ENCODE data around the gene IL10RA.

The IL10RA gene

DNA sequence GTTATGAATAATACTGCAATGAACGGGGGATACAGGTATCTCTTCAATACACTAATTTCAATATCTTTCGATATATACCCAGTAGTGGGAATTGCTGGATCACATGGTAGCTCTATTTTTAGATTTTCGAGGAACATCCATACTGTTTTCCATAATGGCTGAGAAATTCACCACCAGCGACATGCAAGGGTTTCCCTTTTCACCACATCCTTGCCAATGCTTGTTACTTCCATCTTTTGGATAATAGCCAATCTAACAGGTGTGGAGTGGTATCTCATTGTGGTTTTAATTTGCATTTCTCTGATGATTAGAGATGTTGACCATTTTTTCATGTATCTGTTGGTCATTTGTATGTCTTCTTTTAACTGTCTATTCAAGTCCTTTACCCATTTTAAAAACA, 5.9 kb downstream of the IL10RA start:
- no peak for DNase-seq (ENCODE audit: low read depth)

DNA sequence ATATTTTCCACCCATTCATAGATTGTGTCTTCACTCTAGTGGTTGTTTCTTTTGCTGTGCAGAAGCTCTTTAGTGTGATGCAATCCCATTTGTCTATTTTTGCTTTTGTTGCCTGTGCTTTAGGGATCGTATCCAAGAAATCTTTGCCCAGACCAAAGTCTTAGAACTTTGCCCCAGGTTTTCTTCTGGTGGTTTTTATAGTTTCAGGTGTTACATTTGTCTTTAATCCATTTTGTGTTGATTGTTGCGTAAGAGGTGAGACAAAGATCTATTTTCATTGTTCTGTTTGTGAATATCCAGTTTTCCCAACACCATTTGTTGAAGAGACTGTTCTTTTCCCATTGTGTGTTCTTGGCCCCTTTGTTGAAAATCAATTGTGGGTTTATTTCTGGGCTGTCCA, 6.4 kb downstream of the IL10RA start:
- DNase-seq (ENCODE audit: low read depth), result no peak

DNA sequence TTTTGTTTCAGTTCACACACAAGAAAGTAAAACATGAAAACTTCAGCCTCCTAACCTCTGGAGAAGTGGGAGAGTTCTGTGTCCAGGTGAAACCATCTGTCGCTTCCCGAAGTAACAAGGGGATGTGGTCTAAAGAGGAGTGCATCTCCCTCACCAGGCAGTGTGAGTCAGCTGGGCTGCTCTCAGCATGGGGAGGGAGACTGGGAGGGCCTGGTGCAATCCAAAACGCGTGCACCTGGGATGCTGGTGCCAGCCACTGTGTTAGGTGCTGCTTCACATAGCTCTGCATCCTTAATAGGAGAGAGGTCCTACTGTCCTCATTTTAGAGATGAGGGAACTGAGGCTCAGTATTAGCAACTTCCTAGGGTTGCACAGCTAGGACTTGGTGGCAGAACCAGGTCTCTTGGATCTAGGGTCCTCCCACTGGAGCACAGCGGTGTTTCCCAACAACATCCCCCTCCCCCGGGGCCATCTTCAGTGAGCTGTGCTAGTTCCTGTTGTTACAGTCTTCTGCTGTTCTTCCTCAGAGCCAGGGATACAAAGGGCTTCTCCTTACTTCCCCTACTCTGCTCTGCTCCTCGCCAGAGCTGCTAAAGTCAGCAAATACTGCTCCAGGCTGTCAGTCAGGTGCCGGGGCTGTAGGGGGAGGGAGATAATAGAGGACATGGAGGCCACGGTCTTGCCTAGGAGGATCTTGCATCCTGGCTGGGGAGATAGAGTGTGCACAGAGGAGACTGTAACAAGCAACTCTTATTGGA, 8.0 kb downstream of the IL10RA start:
- no peak for DNase-seq (ENCODE audit: low read depth)

DNA sequence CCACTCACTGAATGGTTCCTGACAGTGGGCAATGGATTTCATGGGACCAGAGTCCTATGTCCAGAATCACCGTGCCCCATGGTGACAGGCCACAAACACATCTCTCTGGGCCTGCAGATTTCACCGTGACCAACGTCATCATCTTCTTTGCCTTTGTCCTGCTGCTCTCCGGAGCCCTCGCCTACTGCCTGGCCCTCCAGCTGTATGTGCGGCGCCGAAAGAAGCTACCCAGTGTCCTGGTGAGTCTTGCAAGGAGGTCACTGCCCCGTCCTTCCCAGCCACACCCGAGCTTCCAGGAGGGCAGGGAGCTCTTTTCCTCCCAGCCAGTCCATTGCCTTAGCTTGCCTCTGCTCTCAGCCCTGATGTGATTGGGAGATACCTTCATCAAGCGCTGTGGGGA, 9.3 kb downstream of the IL10RA start:
- DNase-seq (ENCODE audit: low read depth), result no peak

DNA sequence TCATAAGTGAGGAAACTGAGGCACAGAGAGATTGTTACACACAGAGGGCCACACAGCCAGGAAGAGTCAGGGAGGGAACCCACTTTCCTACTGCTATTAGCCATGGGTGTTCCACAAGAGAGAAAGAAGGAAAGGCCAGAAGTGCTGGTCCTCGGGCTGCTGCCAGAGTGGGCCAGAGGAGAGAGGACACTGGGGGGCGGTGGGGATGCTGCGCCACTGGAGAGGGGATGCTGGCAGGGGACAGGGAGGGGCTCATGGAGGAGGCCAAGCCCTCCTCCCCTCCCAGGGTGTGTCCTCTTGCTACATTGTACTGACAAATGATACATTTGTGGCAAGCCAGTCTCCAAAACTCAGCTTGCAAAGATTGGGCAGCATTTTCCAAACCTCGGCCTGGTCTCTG, 9.9 kb downstream of the IL10RA start:
- no peak for DNase-seq (ENCODE audit: low read depth)

DNA sequence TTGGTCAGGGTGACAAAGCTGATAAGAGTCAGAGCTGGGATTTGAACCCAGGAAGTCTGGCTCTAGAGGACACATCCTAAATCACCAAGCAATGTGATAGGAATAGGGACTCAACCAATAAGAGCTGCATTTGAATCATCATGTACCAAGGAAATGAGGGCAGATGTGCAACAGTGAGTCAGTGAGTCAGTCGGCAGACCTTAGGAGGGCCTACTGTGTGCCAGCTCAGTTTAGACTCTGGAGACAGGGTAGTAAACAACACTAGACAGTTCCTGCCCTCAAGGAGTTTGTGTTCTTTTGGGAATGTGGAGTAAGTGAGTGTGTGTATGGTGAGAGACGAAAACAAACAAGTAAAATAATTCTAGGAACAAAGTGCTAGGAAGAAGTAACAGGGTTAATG, 11.2 kb downstream of the IL10RA start:
- no peak for DNase-seq (ENCODE audit: low read depth)

DNA sequence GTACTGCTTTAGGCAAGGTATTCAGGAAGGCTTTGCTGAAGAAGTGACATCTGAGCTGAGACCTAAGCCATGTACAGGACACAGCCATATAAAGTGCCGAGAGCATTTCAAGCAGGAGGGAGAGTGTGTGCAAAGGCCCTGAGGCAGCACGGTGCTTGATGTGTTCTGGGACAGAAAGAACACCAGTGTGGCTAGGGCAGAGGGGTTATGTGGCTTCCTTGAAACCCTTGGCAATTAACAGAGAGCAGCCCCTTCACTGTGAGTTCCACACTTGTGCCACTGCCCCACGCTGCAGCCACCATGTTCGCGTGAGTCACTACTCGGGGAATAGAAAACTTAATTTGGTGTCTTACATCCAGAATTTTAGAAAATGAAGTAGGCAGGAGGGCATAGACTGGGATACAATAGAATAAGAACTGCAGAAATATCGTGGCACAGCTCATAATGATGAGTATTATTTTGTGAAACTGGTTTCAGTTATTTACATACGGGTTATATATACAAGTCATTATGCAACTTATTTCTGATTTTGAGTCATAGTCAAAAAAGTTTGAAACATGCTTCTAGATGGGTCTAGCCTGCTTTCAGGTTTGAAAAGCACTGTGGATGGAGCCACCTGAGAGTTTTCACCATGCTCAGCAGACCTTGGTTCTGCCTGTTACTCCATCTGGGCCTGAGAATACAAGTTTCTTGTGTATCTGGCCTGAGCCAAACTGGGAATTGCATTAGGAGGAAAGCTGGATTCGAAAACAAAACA, 11.8 kb downstream of the IL10RA start:
- no peak for DNase-seq (ENCODE audit: low read depth)

DNA sequence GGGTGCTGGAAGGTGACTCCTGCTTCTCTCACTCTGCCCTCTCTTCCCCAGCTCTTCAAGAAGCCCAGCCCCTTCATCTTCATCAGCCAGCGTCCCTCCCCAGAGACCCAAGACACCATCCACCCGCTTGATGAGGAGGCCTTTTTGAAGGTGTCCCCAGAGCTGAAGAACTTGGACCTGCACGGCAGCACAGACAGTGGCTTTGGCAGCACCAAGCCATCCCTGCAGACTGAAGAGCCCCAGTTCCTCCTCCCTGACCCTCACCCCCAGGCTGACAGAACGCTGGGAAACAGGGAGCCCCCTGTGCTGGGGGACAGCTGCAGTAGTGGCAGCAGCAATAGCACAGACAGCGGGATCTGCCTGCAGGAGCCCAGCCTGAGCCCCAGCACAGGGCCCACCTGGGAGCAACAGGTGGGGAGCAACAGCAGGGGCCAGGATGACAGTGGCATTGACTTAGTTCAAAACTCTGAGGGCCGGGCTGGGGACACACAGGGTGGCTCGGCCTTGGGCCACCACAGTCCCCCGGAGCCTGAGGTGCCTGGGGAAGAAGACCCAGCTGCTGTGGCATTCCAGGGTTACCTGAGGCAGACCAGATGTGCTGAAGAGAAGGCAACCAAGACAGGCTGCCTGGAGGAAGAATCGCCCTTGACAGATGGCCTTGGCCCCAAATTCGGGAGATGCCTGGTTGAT, 12.6 kb downstream of the IL10RA start:
- DNase-seq (ENCODE audit: low read depth), result no peak

DNA sequence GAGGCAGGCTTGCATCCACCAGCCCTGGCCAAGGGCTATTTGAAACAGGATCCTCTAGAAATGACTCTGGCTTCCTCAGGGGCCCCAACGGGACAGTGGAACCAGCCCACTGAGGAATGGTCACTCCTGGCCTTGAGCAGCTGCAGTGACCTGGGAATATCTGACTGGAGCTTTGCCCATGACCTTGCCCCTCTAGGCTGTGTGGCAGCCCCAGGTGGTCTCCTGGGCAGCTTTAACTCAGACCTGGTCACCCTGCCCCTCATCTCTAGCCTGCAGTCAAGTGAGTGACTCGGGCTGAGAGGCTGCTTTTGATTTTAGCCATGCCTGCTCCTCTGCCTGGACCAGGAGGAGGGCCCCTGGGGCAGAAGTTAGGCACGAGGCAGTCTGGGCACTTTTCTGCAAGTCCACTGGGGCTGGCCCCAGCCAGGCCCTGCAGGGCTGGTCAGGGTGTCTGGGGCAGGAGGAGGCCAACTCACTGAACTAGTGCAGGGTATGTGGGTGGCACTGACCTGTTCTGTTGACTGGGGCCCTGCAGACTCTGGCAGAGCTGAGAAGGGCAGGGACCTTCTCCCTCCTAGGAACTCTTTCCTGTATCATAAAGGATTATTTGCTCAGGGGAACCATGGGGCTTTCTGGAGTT, 13.3 kb downstream of the IL10RA start:
- no peak for DNase-seq (ENCODE audit: low read depth)

DNA sequence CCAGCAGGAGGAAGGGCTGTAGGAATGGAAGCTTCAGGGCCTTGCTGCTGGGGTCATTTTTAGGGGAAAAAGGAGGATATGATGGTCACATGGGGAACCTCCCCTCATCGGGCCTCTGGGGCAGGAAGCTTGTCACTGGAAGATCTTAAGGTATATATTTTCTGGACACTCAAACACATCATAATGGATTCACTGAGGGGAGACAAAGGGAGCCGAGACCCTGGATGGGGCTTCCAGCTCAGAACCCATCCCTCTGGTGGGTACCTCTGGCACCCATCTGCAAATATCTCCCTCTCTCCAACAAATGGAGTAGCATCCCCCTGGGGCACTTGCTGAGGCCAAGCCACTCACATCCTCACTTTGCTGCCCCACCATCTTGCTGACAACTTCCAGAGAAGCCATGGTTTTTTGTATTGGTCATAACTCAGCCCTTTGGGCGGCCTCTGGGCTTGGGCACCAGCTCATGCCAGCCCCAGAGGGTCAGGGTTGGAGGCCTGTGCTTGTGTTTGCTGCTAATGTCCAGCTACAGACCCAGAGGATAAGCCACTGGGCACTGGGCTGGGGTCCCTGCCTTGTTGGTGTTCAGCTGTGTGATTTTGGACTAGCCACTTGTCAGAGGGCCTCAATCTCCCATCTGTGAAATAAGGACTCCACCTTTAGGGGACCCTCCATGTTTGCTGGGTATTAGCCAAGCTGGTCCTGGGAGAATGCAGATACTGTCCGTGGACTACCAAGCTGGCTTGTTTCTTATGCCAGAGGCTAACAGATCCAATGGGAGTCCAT, 14.1 kb downstream of the IL10RA start:
- DNase-seq (ENCODE audit: low read depth), result no peak

DNA sequence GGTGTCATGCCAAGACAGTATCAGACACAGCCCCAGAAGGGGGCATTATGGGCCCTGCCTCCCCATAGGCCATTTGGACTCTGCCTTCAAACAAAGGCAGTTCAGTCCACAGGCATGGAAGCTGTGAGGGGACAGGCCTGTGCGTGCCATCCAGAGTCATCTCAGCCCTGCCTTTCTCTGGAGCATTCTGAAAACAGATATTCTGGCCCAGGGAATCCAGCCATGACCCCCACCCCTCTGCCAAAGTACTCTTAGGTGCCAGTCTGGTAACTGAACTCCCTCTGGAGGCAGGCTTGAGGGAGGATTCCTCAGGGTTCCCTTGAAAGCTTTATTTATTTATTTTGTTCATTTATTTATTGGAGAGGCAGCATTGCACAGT, 14.6 kb downstream of the IL10RA start:
- no peak for DNase-seq (ENCODE audit: low read depth)

DNA sequence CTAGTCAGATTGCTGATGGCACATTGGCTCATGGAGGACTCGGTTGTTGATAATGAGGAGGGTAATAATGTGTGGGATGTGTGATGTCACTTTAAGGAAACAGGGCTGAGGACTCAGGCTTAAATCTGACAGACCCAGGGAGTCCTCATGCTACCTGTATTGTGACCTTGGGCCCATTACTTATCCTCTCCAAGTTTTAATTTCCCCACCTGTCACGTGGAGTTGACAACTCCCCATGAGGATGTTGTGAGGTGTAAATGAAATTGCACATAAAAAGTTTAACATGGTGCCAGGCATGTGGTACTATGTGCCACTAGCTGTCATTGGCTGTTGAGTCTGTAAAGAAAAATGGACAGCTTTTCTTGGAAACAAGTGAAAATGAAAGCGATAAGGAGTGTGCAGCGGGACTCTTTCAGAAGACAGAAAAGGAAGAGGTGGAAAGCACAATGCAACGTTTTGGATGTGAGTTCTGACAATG, 15.3 kb downstream of the IL10RA start:
- DNase-seq (ENCODE audit: low read depth), result no peak

DNA sequence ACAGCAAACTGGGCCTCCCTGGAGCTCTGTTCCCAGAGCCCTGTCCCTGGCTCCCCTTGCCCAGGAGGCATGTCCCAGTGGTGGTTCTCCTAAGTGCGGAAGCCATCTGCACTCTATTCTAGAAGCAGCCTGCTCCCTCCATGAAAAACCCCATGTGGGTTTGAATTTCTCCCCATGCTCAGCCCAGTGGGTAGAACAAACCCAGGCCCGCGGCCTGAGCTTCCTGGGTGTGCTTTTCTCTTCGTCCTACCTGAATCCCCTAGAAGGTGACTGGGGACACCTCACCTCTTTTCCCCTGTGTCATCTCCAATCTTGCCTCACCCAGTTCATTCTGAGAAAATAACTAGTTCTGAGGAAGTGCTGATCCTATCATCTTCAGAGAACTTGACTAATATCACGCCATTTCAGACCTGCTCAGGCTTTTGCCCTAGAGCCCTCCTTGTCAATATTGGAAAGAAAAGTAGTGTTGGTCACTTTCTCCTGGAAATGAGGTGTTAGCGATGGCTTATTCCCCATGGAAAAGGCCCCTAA, 15.9 kb downstream of the IL10RA start:
- DNase-seq (ENCODE audit: low read depth), result no peak

DNA sequence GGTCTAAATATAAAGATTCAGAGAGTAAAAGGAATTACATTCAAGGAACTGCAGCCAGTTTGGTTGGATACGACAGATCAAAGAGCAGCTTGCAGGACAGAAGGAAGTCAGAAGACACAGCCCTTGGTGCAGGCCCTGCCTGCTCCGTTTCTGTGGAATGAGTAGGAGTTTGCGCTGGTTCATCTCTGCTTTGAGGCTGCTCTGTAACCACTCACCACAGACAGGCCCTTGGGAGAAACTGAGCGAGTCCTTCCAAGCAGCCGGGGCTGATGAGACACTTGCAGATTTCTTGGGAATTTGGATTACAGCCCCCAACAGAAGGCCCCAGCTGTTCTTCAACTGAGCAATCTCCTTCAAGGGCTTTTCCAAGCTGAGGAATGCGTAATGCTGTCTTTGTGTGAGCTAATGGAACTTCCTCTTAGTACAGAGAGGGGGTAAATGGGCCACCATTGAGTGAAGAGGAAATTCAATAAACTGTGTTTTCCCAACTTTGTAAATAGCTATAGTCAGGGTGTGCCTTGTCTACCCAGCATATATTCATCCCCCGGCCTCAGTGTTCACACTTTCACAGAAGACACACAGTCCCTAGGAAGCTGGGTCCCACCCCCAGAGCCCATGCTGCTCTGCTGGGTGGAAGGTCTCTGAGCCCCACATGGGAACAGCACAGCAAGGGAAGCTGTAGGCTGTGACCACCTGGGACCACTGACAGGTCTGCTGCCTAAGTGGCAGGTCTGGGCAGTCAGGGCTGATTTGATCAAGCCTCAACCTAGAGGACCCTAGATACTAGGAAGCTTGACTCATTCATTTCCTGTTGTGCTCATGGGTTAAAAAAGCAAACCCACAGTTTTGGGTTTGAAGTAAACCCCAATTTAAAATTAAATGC, 16.6 kb downstream of the IL10RA start:
- DNase-seq (ENCODE audit: low read depth), result no peak

DNA sequence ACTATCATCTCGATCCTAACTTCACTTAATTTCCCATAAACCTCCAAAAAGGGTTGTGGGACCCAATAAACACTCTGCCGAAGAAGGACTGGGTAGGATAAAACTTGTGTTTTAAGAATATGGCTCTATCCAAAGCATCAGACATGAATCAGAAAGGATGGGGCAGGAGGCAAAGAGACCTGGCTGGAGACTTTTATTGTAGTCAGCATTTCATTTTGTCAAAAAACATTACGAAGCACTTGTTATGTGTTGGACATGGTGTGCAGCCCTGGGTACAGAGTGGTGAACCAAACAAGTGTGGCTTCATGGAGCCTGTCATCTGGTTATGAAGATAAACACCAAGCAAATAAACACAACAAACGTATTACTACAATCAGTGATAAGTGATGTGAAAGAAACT, 17.3 kb downstream of the IL10RA start:
- no peak for DNase-seq (ENCODE audit: low read depth)

DNA sequence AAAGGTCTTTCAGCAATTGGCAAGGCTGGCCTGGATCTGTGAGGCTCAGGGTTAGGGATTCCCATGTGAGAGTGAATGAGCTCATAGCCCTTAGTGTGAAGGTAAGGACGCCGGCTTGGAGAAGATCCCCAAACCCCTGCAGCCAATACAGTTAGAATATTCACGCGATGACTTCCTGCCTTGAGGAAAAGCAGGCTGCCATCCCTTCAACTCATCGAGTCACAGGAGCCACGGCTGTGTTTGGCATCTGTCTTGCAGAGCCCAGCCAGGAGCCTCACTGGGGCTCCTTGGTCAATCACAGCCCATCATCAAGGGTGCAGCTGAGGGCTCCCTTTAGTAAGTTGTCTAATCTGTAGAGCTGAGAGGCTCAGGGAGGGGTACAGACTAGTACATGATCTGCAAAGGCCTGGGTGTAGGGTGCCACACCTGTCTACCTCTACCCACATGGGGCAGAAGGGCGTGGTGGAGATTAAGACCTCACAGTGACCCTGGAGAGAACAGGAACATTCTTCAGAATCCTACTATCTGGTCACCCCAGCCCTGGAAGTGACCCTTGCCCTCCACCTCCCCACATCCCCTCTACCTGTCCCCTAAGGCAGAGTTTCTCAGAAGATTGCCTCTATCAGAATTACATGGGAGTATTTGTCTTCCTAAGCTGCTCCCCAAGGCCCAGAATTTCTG, 18.5 kb downstream of the IL10RA start:
- DNase-seq (ENCODE audit: low read depth), result no peak

DNA sequence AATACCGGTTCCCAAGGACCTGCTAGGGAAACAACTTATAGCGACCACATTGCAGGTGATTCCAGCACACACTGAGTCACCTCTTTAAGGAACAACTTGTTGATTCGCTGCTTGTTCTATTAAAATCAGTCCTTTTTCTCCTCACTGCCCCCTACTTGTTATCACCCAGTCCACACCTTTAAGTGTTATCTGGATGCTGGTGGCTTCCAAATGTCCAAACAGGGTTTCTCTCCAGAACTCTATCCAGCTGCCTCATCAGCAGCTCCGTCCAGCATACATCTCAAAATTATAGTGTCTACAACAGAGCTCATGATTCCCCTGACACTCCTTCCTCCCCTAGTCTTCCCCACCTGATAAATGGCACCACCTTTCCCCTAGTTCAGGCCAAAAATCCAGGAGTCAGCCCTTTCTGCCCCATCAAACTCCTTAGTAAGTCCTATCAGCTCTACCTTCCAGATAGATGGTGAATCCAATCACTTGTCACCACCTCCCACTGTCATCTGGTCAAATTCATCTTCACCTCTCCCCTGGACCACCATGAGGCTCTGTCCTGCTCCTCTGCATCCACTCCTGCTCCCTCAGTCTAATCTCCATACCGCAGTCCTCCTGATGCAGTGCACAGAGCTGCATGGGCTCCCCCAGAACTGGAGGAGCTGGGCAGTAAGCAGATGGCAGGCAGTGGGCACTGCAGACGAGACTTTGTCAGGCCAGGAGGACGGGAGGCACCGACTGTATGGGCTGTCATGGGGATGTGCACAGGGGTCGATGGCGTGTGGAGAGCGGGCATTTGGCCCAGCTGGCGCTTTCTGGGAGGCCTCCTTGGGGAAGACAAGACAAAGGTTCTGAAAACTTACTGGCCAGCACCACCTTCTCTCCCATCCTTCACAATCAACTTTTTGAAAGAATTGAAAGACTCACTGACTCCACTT, 19.3 kb downstream of the IL10RA start:
- no peak for DNase-seq (ENCODE audit: low read depth)

DNA sequence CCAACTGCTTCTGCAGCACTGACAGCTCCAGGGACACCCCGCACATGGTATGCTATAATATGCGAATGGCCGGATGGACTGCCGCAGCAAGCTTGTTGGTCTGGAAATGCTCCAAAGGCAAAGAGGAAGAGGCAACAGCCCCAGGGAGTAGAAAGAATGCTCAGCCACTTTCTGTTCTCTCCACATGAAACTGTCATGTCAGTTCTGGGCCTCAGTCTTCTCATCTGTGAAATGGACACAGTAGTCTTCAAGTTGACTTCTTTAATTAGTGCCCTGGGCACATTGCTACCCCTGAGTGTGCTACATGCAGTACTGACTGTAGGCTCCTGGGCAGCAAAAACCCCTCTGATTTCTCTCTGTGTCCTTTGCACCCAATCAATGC, 19.9 kb downstream of the IL10RA start:
- DNase-seq (ENCODE audit: low read depth), result no peak

DNA sequence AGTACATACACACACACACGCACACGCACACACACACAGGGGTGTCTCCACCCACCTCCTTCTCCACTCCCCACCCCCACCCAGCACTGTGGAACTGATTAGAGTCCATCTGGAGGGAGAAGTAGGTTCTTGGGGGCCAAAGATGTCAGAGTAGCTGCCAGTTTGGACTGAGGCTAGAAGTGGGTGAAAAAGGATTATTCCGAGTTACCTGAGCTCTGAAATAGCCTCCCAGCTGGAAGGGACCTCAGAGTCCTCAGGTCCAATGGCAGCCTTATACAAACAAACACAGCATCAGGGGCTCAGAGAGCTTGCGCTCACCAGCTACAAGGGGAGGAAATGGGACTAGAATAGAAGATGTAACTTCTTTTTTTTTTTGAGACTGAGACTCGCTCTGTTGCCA, 20.8 kb downstream of the IL10RA start:
- DNase-seq (ENCODE audit: low read depth), result no peak

Measured in stimulated activated CD8-positive, alpha-beta memory T cell treated with anti-CD3 and anti-CD28 coated beads, Interleukin-15, amount 100 ng/mL, for 24 hours (primary cell).